Erythroblast (primary cell): ENCODE measurements around the gene UGT2A1.

Experiments used
- GATA1 ChIP-seq: IDR thresholded peaks from 2 replicates; pipeline ENCODE4 v1.6.1; 2011; ENCODE audit warnings: low read depth, mild to moderate bottlenecking, control low read depth, low read length, moderate library complexity
- POLR2A ChIP-seq: IDR thresholded peaks from 2 replicates; pipeline ENCODE4 v1.6.1; 2011; ENCODE audit warnings: mild to moderate bottlenecking, low read length

DNA sequence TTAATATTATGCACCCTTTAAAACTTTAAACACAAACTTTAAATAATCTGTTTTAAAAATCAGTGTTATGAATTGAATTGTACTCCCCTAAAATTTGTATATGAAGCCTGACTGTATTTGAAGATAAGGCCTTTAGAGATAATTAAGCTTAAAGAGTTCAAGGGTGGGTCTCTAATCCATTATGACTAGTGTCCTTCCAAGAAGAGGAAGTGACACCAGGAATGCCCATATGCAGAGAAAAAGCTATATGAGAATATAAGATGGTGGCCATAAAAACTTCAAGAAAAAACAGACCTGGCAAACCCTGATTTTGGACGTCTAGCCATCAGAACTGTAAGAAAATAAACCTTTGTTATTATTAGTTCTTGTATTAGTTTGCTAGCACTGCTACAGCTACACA is 42.6 kb downstream of the UGT2A1 start:
- TF ChIP-seq POLR2A (no peak), GATA1 (no peak)
